DND-41 (cell line): ENCODE results near the gene TNFRSF14.

Source experiments
- EZH2 ChIP-seq: IDR thresholded peaks from 3 replicates; pipeline ENCODE4 v1.6.1; 2012; ENCODE audit warnings: borderline replicate concordance, low read depth, mild to moderate bottlenecking, moderate library complexity, low read length, inconsistent platforms; ENCODE audit not compliant: severe bottlenecking
- TF ChIP-seq, protein P1 (sequence below): IDR thresholded peaks from 2 replicates; pipeline ENCODE4 v1.5.1; 2012; ENCODE audit warnings: borderline replicate concordance, low read length, moderate library complexity, mild to moderate bottlenecking; ENCODE audit not compliant: poor library complexity, severe bottlenecking; ENCODE audit errors: extremely low read depth

DNA sequence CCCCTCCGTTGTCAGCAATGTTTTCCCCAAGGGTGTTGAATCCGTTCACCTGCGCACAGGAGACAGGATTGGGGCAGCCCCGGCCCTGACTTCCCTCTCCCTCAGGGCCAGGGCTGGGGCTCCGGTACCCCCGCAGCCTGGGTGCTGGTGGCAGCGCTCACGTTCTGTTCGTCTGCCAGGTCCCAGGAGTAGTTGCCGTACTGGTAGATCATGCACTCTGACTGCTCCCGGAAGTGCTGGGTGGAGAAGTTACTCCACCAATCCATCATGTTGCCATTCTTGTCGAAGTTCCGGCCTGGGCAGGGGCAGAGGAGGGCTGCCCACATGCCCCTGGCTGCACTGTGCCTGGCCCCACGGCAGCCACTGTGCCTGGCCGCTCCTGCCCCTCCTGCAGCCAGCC, 36.5 kb downstream of the TNFRSF14 start:
- TF ChIP-seq, protein P1, sequence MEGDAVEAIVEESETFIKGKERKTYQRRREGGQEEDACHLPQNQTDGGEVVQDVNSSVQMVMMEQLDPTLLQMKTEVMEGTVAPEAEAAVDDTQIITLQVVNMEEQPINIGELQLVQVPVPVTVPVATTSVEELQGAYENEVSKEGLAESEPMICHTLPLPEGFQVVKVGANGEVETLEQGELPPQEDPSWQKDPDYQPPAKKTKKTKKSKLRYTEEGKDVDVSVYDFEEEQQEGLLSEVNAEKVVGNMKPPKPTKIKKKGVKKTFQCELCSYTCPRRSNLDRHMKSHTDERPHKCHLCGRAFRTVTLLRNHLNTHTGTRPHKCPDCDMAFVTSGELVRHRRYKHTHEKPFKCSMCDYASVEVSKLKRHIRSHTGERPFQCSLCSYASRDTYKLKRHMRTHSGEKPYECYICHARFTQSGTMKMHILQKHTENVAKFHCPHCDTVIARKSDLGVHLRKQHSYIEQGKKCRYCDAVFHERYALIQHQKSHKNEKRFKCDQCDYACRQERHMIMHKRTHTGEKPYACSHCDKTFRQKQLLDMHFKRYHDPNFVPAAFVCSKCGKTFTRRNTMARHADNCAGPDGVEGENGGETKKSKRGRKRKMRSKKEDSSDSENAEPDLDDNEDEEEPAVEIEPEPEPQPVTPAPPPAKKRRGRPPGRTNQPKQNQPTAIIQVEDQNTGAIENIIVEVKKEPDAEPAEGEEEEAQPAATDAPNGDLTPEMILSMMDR = no peak
- TF ChIP-seq EZH2 = no peak
